IMR-90 (cell line): ENCODE results near the gene TCOF1. TPM values are rescaled to one million over a fixed set of nuclear protein-coding genes. Genes with fewer than 3 reads are reported as not detected.

Experiments
- ATAC-seq: fragments of 200-7000 bp; cut with Tn5 transposase; 2 replicates; pipeline ENCODE4 v1.9.1; 2020; ENCODE audit warnings: low read depth, mild to moderate bottlenecking, moderate library complexity
- BruUV-seq: library from RNA; stranded (reverse); fragments of 400-500 nt; replicated peaks from 2 replicates; lab custom pipeline; 2021; lab: Mats Ljungman, UMichigan
- CTCF ChIA-PET: fragments of 300-600 bp; formaldehyde crosslinking; extraction: SDS; loops from one replicate; lab custom pipeline; 2021; ENCODE audit warnings: antibody characterized with exemption; lab: Yijun Ruan, JAX
- POLR2A ChIA-PET: fragments of 300-600 bp; sonication (Branson Sonifier 250); formaldehyde crosslinking; loops from one replicate; lab custom pipeline; 2022; ENCODE audit warnings: antibody characterized with exemption; ENCODE audit not compliant: unreplicated experiment; lab: Charles Lee
- DNase-seq: peaks from one replicate; pipeline ENCODE4 v3.0.0; 2013
- H2AFZ ChIP-seq: replicated peaks from 2 replicates; pipeline ENCODE3; 2013; ENCODE audit warnings: low read length, mild to moderate bottlenecking; ENCODE audit not compliant: poor library complexity
- H2AK5ac ChIP-seq: 2 replicates; pipeline ENCODE4 v1.6.1; 2013; ENCODE audit warnings: low read depth, low read length, inconsistent platforms
- H2AK9ac ChIP-seq: replicated peaks from 2 replicates; pipeline ENCODE3; 2013; ENCODE audit warnings: mild to moderate bottlenecking, low read depth, low read length, moderate library complexity; ENCODE audit not compliant: poor library complexity
- H2BK120ac ChIP-seq: 2 replicates; pipeline ENCODE4 v1.6.1; 2013; ENCODE audit warnings: low read depth, low read length, inconsistent platforms
- H2BK15ac ChIP-seq: 3 replicates; pipeline ENCODE4 v1.6.1; 2013; ENCODE audit warnings: low read depth, low read length, inconsistent platforms
- H2BK20ac ChIP-seq: 2 replicates; pipeline ENCODE4 v1.6.1; 2013; ENCODE audit warnings: low read depth, mild to moderate bottlenecking, inconsistent platforms, low read length, moderate library complexity
- H2BK5ac ChIP-seq: 2 replicates; pipeline ENCODE4 v1.6.1; 2013; ENCODE audit warnings: mild to moderate bottlenecking, low read depth, low read length, inconsistent platforms; ENCODE audit not compliant: poor library complexity, severe bottlenecking
- H3K14ac ChIP-seq: replicated peaks from 2 replicates; pipeline ENCODE4 v1.6.1; 2013; ENCODE audit warnings: low read depth, low read length, inconsistent platforms
- H3K18ac ChIP-seq: 2 replicates; pipeline ENCODE4 v1.6.1; 2013; ENCODE audit warnings: low read depth, low read length, control low read depth
- H3K23ac ChIP-seq: 2 replicates; pipeline ENCODE4 v1.6.1; 2013; ENCODE audit warnings: low read depth, low read length, inconsistent platforms
- H3K27ac ChIP-seq: 2 replicates; pipeline ENCODE4 v1.5.1; 2013; ENCODE audit warnings: mild to moderate bottlenecking, control low read depth, low read length; ENCODE audit not compliant: insufficient read depth
- H3K27me3 ChIP-seq: 2 replicates; pipeline ENCODE4 v1.6.1; 2013; ENCODE audit warnings: low read length; ENCODE audit not compliant: control insufficient read depth, insufficient read depth
- H3K36me3 ChIP-seq: 2 replicates; pipeline ENCODE4 v1.6.1; 2013; ENCODE audit warnings: low read length, mixed read lengths; ENCODE audit not compliant: control insufficient read depth, insufficient read depth
- H3K4ac ChIP-seq: 2 replicates; pipeline ENCODE4 v1.6.1; 2013; ENCODE audit warnings: low read depth, low read length, inconsistent platforms
- H3K4me1 ChIP-seq: 2 replicates; pipeline ENCODE4 v1.6.1; 2013; ENCODE audit warnings: low read length, mixed read lengths; ENCODE audit not compliant: control insufficient read depth, insufficient read depth
- H3K4me2 ChIP-seq: 2 replicates; pipeline ENCODE4 v1.6.1; 2013; ENCODE audit warnings: low read depth, mild to moderate bottlenecking, control low read depth, low read length, moderate library complexity
- H3K4me3 ChIP-seq: 2 replicates; pipeline ENCODE4 v1.5.1; 2013; ENCODE audit warnings: low read depth, mild to moderate bottlenecking, control low read depth, low read length, moderate library complexity; ENCODE audit not compliant: insufficient read depth
- H3K56ac ChIP-seq: 2 replicates; pipeline ENCODE4 v1.6.1; 2013; ENCODE audit warnings: low read length, inconsistent platforms; ENCODE audit not compliant: insufficient read depth; ENCODE audit errors: extremely low read depth
- H3K79me1 ChIP-seq, 2 experiments: 2 replicates each; pipeline ENCODE4 v1.6.1; 2013; ENCODE audit warnings: low read length in 2 of 2, inconsistent platforms in 1 of 2, low read depth in 1 of 2
- H3K9ac ChIP-seq: 2 replicates; pipeline ENCODE4 v1.6.1; 2013; ENCODE audit warnings: low read depth, low read length, control low read depth
- H3K9me1 ChIP-seq: 2 replicates; pipeline ENCODE4 v1.6.1; 2013; ENCODE audit warnings: low read length, inconsistent platforms; ENCODE audit not compliant: insufficient read depth
- H3K9me3 ChIP-seq: 2 replicates; pipeline ENCODE4 v1.6.1; 2013; ENCODE audit warnings: low read length; ENCODE audit not compliant: control insufficient read depth, insufficient read depth
- H4K20me1 ChIP-seq: 2 replicates; pipeline ENCODE4 v1.6.1; 2013; ENCODE audit warnings: low read length, inconsistent platforms; ENCODE audit not compliant: insufficient read depth
- H4K5ac ChIP-seq: 2 replicates; pipeline ENCODE4 v1.6.1; 2013; ENCODE audit warnings: mild to moderate bottlenecking, low read depth, low read length, control low read depth
- H4K8ac ChIP-seq, 2 experiments: 2 replicates each; pipeline ENCODE4 v1.6.1; 2013; ENCODE audit warnings: low read depth in 2 of 2, low read length in 2 of 2, control low read depth in 1 of 2, inconsistent platforms in 1 of 2
- H4K91ac ChIP-seq: 2 replicates; pipeline ENCODE4 v1.6.1; 2013; ENCODE audit warnings: low read depth, low read length, inconsistent platforms; ENCODE audit not compliant: insufficient read depth
- BHLHE40 ChIP-seq: fragments of 150-350 bp; IDR thresholded peaks from 2 replicates; pipeline ENCODE4 v1.6.1; 2016; ENCODE audit warnings: mild to moderate bottlenecking, low read depth, low read length
- CEBPB ChIP-seq: IDR thresholded peaks from 2 replicates; pipeline ENCODE4 v1.6.1; 2012; ENCODE audit warnings: low read depth, low read length, improper control_type of control experiment
- CHD1 ChIP-seq: IDR thresholded peaks from 2 replicates; pipeline ENCODE4 v1.6.1; 2012; ENCODE audit warnings: low read depth, low read length, improper control_type of control experiment
- CTCF ChIP-seq: conservative IDR thresholded peaks from 2 replicates; pipeline ENCODE4 v1.5.1; 2012; ENCODE audit warnings: mild to moderate bottlenecking, low read depth, low read length, improper control_type of control experiment
- ELK1 ChIP-seq: fragments of 150-350 bp; IDR thresholded peaks from 2 replicates; pipeline ENCODE4 v1.6.1; 2016; ENCODE audit warnings: low read depth, mild to moderate bottlenecking, low read length, moderate library complexity, borderline replicate concordance
- FOS ChIP-seq: fragments of 150-350 bp; IDR thresholded peaks from 2 replicates; pipeline ENCODE4 v1.6.1; 2016; ENCODE audit warnings: low read depth, low read length
- MAFK ChIP-seq: IDR thresholded peaks from 2 replicates; pipeline ENCODE4 v1.6.1; 2012; ENCODE audit warnings: low read depth, low read length, improper control_type of control experiment
- MAZ ChIP-seq: IDR thresholded peaks from 2 replicates; pipeline ENCODE4 v1.6.1; 2012; ENCODE audit warnings: low read depth, mild to moderate bottlenecking, low read length, improper control_type of control experiment, moderate library complexity, borderline replicate concordance
- MXI1 ChIP-seq: IDR thresholded peaks from 2 replicates; pipeline ENCODE4 v1.6.1; 2012; ENCODE audit warnings: low read depth, mild to moderate bottlenecking, low read length, moderate library complexity, borderline replicate concordance
- NFE2L2 ChIP-seq: fragments of 150-350 bp; IDR thresholded peaks from 2 replicates; pipeline ENCODE4 v1.6.1; 2016; ENCODE audit warnings: low read depth, mild to moderate bottlenecking, low read length
- POLR2A ChIP-seq: IDR thresholded peaks from 2 replicates; pipeline ENCODE4 v1.6.1; 2012; ENCODE audit warnings: mild to moderate bottlenecking, low read depth, low read length
- RAD21 ChIP-seq: IDR thresholded peaks from 2 replicates; pipeline ENCODE4 v1.6.1; 2012; ENCODE audit warnings: low read length, improper control_type of control experiment
- RCOR1 ChIP-seq: IDR thresholded peaks from 2 replicates; pipeline ENCODE4 v1.6.1; 2012; ENCODE audit warnings: mild to moderate bottlenecking, low read length, improper control_type of control experiment; ENCODE audit not compliant: insufficient replicate concordance
- RFX5 ChIP-seq: IDR thresholded peaks from 2 replicates; pipeline ENCODE4 v1.8.0; 2012; ENCODE audit warnings: low read depth, mild to moderate bottlenecking, low read length, moderate library complexity
- SMC3 ChIP-seq: fragments of 150-350 bp; IDR thresholded peaks from 2 replicates; pipeline ENCODE4 v1.6.1; 2016; ENCODE audit warnings: low read depth, mild to moderate bottlenecking, antibody characterized with exemption, low read length, moderate library complexity
- USF2 ChIP-seq: fragments of 150-350 bp; IDR thresholded peaks from 2 replicates; pipeline ENCODE4 v1.6.1; 2017; ENCODE audit warnings: mild to moderate bottlenecking, antibody characterized with exemption, low read length, low read depth
- WGBS, 2 experiments: methylation state at CpG; one replicate each; pipeline versions ENCODE4 v1.1.5 to v1.1.7; 2013; ENCODE audit warnings: missing lambda C conversion rate in 2 of 2; ENCODE audit not compliant: insufficient read length in 1 of 2; ENCODE audit errors: extremely low coverage in 2 of 2; 5-methylcytosine and 5-hydroxymethylcytosine counted together
- dilution Hi-C: fragments of 300-500 bp; cut with HindIII; formaldehyde crosslinking; loops from one replicate; pipeline ENCODE4 v1.14.3; 2018; ENCODE audit warnings: low sequenced_read_pairs; ENCODE audit not compliant: unreplicated experiment
- in situ Hi-C: fragments of 300-500 bp; cut with MboI; formaldehyde crosslinking; loops from 3 replicates; pipeline ENCODE4 v1.14.3; 2019; ENCODE audit warnings: low sequenced_read_pairs, inconsistent platforms, mixed read lengths
- intact Hi-C: fragments of 100-400 bp; cut with micrococcal nuclease; formaldehyde crosslinking; loops from 2 replicates; pipeline ENCODE4 v1.10.0; 2022
- polyA plus RNA-seq, 3 experiments: library from polyadenylated mRNA; depleted of rRNA; stranded (reverse); fragments of >200 nt; gene quantifications; 2 replicates each; pipeline ENCODE4 v1.2.3, GENCODE V29; 2012; ENCODE audit warnings: low replicate concordance in 1 of 3
- total RNA-seq: library from RNA; depleted of rRNA; stranded (reverse); fragments of >200 nt; gene quantifications from 2 replicates; pipeline ENCODE4 v1.2.3, GENCODE V29; 2012

Gene TCOF1
- total and polyA plus RNA-seq, 2 of the 4 experiments (the other 2 are of a cell fraction), result 18.2 to 19.7 TPM

- dilution Hi-C loops (no loop called here), intact Hi-C loops (loop anchor here (5.0 kb wide), 1 partner anchor 36 kb away; no protein-coding TSS in a partner anchor), in situ Hi-C loops (no loop called here)
- Histone ChIP-seq H4K5ac (no peak overlapping the region), H3K9ac (no peak overlapping the region), H2BK120ac (peak overlapping the region; percentile 19; the same call in 1 of the 2 replicates), H2BK15ac (no peak overlapping the region), H3K4me2 (no peak overlapping the region), H3K14ac (no peak overlapping the region), H3K79me1 (peaks cover 0 to 15% of the 10 kb centered on the region in 2 experiments; a peak in 1 of 4 replicates), H4K91ac (no peak overlapping the region), H3K4ac (0 out of 2 replicates have a peak overlapping the region, but pooled peaks have one; percentile 7), H4K20me1 (peaks cover 7% of the 10 kb centered on the region; the same call in 1 of the 2 replicates), H3K9me1 (peaks cover 30% of the 10 kb centered on the region), H2AFZ (no peak overlapping the region), H2BK5ac (no peak overlapping the region), H2AK9ac (no peak overlapping the region), H3K23ac (no peak overlapping the region), H2BK20ac (no peak overlapping the region), H3K4me1 (peaks cover 19% of the 10 kb centered on the region), H3K56ac (no peak overlapping the region), H3K9me3 (no peaks in the 10 kb centered on the region), H2AK5ac (0 out of 2 replicates have a peak overlapping the region, but pooled peaks have one; percentile 54), H3K36me3 (peaks cover 53% of the 10 kb centered on the region), H3K27me3 (no peaks in the 10 kb centered on the region), H3K18ac (no peak overlapping the region), H4K8ac (peak overlapping the region in 1 of 2 experiments; percentile 43; a peak in 1 of 4 replicates), H3K27ac (no peak overlapping the region), H3K4me3 (no peak overlapping the region)
- TF ChIP-seq MAZ (no peak), CHD1 (no peak), USF2 (no peak), SMC3 (no peak), RAD21 (no peak), ELK1 (no peak), MAFK (no peak), RFX5 (no peak), CTCF (no peak), CEBPB (no peak), RCOR1 (no peak), NFE2L2 (no peak), BHLHE40 (no peak), POLR2A (no peak), MXI1 (no peak), FOS (no peak)
- no peak for DNase-seq
- WGBS, 2 experiments, result 82% methylated on average over 3 of the region's 7 CpGs; no CpG with 5 or more reads in 1 of the 2 experiments
- TSS peak; percentile 73 for BruUV-seq
- ChIA-PET CTCF (no interaction called here), POLR2A (no interaction called here)
- ATAC-seq, result no peak
These were observed 38.8 kb downstream of the TCOF1 start for GRCh38 chr5:150396267-150396666.
